GM19239 (cell line): ENCODE data around the gene SH3BP5L.

Source experiments
- DNase-seq: peaks from one replicate; pipeline ENCODE4 v3.0.0; 2011; ENCODE audit warnings: low spot score; ENCODE audit not compliant: insufficient read length
- FAIRE-seq: peaks from 2 replicates; lab custom pipeline; 2011; peaks lifted over from hg19 to GRCh38; lab: Jason Lieb, UNC

SH3BP5L gene

DNA sequence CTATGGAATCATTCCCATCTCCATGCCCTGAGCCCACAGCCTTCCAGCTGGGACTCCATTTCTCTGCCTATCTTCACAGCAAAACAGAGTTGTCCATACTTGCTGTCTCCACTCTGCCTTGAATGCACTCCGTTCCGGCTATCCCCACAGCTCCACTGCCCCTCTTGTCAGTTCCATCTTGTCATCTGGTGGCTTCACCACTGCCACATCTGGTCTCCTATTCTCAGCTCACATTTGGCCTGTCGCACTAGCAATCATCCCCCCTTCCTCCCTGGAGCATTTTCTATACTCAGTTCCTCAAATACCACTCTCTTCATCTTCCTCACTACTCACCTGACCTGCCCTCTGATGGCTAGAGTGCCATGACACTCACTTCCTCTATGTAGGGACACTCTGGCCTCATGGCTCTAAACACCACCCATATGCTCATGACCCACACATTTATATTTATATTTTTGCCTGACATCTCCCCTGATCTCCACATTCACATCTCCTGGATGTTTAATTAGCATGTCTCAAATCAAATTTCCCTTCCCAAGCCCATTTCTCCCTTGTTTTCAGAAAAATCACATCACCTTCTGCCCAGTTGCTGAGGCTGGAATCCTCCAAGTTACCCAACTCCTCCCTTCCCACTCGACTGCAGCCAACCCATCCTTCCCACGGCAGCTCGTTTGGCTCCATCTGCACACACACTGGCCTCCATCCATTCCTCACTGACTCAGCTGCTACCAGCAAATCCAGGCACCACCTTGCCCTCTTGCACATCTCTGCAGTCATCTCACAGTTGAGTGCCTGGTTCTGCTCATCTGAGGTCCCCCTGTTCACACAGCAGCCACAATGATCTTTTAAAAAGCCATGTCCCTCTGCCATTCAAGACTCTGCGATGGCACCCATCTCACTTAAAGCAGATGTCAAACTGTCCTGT is 27.0 kb upstream of the SH3BP5L start:
- no peak for FAIRE-seq
- DNase-seq: no peak

DNA sequence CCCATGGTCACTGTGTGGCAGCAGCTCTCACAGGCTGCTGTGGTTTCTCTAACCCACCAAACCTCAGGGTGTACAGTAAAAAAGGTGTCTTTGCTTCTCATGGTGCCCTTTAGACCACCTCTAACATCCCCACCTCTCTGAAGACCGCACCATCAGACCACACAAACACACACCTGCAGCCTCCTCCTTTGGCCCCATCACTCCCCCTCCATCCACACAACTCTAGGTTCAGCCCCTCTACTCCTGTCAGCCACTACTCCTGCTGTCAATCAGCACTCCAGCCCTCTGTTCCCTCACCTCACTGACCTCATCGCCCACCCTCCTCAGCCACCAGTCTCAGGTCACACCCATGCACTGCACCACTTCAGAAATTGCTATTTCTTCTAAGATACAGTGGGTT is 25.7 kb upstream of the SH3BP5L start:
- FAIRE-seq: no peak
- no peak for DNase-seq

DNA sequence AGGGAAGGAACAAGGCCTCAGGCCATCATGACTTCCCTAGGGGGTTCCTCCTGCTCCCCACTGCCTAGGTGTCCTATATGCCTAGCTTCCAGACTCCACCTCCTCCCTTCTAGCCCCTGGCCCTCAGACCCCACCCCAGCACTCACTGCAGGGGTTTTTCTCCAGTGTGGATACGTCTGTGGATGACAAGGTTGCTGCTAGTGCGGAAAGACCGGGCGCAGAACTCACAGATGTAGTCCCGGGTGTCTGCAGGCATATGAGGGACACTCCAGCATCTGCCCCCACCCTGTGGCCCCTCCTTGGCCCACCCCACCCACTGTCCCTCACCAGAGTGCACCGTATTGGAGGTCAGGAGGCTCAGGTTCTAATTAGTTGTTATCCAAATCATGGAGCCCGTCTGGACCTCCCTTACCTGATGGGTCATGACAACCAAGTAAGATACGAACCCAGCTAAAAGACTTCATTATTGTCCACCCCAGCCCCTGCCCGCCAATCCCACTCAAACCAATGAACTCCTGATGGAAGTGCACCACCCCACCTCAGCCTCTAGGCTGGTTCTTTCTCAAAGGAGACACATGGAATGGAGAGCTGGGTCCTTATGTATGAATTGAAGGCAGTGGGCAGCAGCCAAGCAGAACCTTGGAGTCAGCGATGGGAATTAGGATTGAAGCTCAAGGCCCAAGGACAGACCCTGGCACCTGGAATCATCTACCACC is 25.0 kb upstream of the SH3BP5L start:
- FAIRE-seq (no peak), DNase-seq (no peak)

DNA sequence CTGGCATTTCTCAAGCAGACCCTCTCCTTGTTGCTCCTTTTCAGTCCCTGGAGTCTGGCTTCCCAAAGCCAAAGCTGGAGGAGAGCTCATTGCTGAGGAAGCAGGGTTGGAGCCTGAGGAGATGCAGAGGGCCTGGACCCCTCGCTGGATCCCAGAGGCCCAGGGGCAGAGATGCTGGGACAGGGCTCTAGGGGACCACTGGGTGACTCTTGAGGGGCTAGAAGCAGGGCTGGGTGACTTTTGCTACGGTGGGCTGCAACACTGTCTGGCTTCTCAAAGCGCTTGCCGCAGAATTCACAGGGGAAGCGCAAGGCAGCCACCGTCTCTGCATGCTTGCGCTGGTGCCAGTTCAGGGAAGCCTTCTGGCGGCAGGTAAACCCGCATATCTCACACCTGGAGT is 24.4 kb upstream of the SH3BP5L start:
- DNase-seq: no peak
- FAIRE-seq: no peak

DNA sequence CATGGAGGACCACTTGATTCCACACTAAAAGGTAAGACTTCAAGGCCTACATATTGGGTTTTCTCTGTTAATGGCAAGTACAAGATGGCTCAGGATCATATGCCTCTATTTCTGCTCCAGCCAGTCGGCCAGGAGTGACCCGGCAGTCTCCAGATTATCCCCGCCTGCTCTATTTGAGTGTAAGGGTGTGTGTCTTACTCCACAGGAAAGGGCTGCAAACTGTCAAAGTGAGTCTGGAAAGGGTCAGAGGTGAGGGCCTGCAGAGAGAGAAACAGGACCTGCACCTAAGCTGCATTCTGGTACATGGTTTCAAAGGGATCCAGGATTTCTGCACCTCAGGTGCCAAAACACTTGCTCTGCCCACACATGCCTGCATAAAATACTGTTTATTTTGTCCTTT is 23.9 kb upstream of the SH3BP5L start:
- FAIRE-seq: no peak
- DNase-seq: no peak

DNA sequence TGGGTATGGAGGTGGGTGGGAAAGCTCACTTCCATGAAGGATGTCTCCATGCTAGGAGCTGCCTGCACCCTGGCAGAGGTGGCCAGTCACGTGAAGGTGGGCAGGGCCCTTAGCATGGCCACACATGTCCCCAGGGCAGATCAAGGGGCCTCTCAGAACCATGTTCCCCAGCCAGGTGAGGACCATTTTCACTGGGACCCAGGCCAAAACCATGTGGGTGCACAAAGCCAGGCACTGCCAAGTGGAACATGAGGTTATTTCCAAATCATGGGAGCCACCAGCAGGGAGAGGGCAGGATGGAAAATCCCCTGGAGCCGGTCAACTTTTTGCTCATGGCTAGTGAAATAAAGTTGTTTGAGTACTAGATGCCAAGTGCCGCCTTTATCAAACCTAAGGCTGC is 23.4 kb upstream of the SH3BP5L start:
- no peak for FAIRE-seq
- DNase-seq: no peak

DNA sequence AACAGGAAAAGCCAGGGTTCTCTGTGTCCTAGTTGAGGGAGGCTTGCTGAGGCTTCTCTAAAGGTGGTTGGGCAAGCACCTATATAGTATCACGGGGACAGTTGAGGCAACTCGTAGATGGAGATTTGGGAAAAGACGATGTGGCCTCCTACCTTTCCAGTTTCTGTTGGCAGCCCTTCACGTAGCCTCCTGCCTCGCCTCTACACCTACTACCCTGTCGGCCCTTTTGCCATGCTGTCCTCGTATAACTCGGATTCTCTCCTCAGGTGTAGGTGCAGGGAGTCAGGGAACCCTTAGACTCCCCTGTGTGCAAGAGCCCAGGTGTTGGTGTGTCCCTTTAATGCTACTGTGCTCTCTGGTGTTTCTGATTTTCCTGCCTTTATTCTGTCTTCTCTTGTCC is 22.9 kb upstream of the SH3BP5L start:
- no peak for FAIRE-seq
- no peak for DNase-seq

DNA sequence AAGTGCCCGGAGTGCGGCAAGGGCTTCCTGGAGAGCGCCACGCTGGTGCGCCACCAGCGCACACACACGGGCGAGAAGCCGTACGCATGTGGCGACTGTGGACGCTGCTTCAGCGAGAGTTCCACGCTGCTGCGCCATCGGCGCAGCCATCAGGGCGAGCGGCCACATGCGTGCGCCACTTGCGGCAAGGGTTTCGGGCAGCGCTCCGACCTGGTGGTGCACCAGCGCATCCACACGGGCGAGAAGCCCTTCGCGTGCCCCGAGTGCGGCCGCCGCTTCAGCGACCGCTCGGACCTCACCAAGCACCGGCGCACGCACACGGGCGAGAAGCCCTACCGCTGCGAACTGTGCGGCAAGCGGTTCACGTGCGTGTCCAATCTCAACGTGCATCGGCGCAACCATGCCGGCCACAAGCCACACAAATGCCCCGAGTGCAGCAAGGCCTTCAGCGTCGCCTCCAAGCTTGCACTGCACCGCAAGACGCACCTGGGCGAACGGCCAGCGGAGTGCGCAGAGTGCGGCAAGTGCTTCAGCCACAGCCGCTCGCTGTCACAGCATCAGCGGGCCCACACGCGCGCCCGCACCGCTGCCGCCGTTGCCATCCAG is 22.3 kb upstream of the SH3BP5L start:
- DNase-seq (no peak), FAIRE-seq (no peak)

DNA sequence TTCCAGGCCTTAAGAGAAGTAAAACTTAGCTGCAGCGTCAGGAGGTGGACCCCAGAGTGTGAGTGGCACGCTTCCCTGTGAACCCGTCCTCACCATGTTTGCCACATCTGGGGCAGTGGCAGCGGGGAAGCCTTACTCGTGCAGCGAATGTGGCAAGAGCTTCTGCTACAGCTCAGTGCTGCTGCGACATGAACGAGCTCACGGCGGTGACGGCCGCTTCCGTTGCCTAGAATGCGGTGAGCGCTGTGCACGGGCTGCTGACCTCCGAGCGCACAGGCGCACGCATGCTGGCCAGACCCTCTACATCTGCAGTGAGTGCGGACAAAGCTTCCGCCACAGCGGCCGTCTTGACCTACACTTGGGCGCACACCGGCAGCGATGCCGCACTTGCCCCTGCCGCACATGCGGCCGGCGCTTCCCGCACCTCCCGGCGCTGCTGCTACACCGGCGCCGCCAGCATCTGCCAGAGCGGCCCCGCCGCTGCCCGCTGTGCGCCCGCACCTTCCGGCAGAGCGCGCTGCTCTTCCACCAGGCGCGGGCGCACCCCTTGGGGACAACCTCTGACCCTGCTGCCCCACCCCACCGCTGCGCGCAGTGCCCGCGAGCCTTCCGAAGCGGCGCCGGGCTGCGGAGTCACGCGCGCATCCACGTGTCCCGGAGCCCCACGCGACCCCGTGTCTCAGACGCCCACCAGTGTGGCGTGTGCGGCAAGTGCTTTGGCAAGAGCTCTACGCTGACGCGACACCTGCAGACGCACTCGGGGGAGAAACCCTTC is 21.7 kb upstream of the SH3BP5L start:
- DNase-seq: no peak
- FAIRE-seq: no peak

DNA sequence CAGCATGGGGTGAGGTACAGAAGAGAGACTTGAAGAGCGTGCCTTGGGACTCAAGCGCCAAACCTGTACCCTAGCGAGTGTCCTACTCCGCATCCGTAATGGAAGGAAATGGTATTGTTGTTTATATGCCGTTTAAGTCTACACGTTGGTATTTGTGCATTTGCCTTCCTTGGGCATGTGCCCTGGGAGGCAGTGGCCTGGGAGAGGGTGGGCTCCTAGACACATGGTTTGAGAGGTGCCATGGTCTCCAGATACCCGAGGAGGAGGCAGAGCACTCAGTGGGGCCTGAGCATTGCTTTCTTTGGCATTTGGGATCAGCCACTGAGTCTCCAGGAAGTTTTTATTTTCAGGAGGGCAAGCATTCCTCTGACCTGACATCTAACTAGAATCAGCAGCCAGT is 18.8 kb upstream of the SH3BP5L start:
- FAIRE-seq (no peak), DNase-seq (no peak)

DNA sequence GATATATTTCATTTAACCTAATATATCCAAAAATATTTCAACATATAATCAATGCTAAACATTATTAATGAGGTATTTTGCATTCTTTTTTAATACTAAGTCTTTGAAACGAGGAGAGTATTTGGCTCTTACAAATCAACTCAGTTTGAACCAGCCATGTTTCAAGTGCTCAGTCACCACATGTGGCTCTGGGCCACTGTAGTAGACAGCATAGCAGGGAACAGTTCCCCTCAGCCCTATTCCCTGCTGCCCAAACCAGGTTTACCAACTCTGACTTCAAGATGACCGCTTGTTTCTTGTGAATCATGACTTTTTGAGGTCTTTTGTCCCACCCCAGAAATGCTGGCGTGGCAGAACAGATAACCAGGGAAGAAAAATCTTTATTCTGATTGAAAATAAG is 18.0 kb upstream of the SH3BP5L start:
- no peak for DNase-seq
- no peak for FAIRE-seq

DNA sequence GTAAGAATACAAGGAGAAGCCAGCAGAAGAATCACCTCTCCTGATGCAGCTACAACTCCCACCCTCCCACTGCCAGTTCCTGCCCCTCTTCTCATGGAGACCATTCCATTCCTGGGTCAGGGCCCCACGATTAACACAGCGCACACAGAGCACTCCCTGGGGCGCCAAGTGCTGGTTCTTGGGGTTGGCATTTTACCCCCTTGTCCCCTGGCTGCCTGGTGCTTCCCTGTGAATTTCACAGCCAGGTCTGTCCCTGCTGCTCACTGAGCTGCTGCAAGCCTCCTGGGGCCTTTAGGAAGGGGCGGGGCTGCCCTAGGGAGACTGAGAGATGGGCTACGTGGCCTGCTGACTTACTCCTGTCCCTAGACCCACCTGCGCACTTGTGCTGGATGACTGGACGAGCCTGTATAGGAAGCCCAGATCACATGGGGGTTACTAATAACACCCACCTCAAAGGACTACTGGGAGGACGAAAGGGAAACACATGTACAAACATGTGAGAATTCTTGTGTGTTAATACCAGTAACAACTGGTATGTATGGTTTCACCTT is 17.1 kb upstream of the SH3BP5L start:
- no peak for FAIRE-seq
- DNase-seq: no peak

DNA sequence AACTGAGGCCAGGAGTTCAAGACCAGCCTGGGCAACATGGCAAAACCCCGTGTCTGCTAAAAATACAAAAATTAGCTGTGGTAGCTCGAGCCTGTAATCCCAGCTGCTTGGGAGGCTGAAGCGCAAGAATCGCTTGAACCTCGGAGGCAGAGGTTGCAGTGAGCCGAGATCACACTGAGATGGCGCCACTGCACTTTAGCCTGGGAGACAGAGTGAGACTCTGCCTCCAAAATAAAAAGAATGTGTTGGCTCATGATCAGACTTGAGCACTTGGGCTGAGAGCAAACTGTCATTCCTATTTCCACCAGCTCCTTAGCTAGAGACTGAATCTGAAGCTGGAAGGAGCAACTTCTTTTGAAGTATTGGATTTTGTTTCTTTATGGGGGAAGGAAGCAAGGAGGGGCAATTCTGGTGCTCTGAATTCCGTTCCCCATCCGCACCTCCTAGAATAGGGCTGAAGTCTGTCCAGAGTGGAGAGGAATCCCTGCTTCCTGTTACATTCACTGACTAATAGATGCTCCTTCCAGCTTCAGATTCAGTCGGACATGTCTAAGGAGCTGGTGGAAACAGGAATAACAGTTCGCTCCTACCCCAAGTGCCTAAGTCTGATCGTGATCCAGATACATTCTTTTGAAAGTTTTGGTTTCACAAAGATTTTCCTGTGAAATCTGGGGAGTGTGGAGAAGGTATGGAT is 16.1 kb upstream of the SH3BP5L start:
- DNase-seq (no peak), FAIRE-seq (no peak)

DNA sequence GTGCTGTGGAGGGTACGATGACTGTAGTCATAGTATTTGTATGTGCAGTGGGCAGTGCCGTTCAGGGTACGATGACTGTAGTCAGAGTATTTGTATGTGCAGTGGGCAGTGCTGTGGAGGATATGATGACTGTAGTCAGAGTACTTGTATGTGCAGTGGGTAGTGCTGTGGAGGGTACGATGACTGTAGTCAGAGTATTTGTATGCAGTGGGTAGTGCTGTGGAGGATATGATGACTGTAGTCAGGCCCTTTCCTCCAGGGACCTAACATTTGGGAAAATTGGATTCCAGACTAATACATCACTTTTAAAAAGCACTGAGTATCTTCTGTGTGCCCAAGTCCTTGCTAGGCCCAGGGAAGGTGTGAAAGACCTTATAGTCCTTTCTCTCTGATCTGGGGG is 15.2 kb upstream of the SH3BP5L start:
- no peak for FAIRE-seq
- no peak for DNase-seq

DNA sequence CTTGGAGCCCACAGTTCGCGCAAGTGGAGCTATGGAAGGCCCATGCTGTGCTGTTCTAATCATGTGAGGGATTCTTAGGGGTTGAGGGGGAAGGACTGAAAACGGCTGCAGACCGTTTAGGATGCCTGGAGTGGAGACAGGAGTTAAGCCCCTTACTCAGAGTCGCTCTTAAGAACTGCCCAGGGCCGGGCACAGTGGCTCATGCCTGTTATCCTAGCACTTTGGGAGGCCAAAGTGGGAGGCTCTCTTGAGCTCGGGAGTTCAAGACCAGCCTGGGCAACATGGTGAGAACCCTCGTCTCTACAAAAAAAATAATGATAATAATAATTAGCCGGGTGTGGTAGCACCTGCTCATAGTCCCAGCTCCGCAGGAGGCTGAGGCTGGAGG is 13.4 kb upstream of the SH3BP5L start:
- FAIRE-seq (no peak), DNase-seq (no peak)

DNA sequence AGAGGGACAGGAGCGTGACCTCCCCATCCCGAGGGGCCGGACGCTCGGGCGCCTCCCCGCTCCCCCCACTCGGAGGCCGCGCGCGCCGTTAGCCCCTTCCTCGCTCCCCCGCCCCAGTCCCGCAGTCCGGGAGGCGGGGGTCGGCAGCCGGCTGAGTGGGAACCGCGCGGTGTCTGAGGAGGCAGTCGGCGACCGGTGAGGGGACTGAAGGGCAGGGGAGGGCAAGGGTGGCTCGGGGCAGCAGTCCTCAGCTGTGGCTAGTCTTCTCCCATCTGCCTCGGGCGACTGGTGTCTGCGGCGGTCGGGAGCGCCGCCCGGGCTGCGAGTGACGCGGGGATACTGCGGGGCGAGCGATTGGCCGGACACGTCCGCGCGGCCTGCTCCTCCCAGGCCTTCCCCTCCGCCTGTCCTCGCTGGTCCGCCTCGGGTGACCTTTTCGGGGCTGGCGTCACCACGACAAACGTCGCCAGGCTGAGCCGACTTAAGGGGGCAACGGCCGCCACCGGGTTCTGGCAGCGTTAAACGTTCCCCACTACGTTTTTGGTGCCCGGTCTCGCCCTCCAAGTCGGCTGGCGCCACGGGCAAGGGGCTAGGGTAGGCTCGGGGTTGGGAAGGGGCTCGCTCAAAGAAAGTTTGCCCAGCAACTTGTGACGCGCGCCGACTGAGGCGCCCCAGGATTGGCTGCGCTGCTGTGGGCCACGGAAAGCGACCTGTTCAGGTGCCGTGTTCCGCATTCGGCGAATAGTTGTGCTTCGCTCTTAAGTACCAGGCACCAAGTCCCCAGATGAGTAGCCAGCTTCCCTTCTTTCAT is 12.8 kb upstream of the SH3BP5L start:
- DNase-seq (peak; percentile 73), FAIRE-seq (peak; percentile 54)

DNA sequence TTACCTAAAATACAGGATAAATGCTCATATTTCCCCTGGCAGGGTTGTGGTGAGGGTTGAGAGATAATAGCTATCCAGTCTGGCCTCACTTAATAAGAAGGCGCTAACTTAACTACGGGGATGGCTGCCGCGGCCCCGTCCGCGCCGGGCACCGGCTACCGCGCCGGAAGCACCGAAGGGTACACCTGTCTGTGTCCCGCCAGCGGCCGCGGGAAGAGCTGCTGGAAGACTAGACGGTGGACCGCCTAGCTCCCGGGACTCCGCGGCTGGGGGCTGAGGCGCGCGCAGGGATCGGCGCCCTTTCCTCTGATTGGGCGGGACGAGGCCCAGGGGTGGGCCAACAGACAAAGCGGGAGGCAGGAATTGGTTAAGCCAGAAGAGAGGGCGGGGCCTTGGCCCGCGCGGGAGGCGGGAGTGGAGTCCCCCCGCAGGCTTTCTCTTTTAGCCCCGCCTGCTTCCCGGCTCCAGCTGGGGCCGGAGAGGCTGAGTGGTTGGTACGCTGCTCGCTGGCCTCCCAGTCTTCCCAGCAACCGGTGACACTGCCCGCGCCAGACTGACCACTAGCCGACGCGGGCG is 12.2 kb upstream of the SH3BP5L start, which contains the start of gene ZNF672:
Gene ZNF672 (plus strand): TSS at position 444 of the 576 bp plus-strand sequence. CDS start 9,051 bp downstream, outside the sequence.
- FAIRE-seq (peak; percentile 73), DNase-seq (peak; percentile 88)

DNA sequence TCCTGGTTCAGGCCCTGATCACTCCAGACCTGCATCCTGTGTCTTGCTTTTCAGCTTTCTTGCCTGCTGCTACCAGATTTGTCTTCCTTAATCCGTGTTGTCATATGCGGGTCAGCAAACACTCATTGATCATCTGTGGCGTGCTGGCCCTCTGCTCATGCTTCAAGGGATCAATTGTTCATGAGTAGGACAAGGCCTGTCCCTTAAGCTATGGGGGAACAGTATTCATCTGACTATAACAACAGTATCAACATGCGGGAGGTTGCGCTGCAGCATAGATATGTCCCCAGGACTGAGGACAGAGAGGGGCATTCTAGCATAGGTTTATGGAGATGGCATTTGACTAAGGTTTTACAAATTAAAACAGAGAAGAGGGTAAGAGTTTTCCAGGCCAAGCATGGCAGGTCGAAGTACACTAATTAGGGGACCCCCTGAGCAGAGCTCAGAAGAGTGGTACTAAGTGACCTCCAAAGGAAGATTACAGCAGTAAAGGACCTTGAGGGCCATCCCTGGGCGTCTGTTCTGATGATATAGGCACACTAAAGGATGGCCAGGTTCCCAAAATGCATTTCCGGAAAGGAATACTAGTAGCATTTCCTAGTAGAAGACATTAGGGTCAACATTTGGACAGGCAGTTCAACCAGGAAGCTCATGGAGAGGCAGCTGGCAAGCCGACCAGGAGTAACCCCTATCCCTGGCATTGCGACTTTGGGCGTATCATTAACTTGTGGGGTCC is 11.5 kb upstream of the SH3BP5L start:
- FAIRE-seq (no peak), DNase-seq (no peak)
